Raji (cell line): Measurements from ENCODE around the gene FARP1.

Source experiments
- POLR2A ChIP-seq: IDR thresholded peaks from 2 replicates; pipeline ENCODE4 v1.6.1; 2011; ENCODE audit warnings: low read depth, low read length, control low read depth; ENCODE audit not compliant: insufficient read depth

The FARP1 gene

GRCh38 chr13:98265692-98266551 is 123.0 kb downstream of the FARP1 start:
- TF ChIP-seq POLR2A = no peak

DNA sequence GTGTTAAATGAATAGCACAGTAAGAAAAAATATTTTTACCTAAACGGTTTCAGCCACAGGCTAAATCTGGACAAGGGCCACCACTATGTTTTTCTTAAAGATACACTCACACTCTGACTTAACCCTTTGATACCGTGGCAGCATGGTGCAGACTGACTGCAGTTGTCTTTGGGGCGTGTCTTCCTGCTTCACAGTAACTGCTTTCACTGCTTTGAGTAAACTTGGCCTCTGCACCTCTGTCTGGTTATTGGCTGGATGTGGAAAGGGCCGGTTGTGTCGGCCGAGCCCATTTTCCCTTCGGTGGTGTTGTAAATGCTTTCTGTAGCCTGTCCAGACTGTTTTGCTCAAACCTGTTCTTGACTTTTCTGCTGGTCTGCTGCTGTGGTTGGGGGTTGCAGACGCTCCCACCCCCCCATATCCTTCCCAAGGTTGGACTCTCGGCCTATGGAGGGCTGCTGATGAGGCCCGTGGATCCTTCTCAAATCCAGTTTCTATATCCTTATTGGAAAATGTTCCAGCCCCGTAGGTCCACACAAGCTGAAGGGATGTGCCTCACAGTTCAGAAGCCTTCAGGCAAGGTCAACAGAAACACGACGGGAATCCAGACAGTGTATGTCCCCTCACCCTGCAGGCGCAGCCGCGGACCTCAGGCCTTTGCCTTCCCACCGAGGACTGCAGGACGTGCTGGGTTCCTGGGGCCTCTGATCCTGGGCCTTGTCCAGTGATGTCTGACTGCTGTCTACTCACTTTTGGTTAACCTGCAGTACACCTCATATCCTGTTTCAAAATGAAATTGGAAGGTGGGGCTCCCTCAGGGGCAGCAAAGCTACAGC is 124.4 kb downstream of the FARP1 start:
- TF ChIP-seq POLR2A = no peak

DNA sequence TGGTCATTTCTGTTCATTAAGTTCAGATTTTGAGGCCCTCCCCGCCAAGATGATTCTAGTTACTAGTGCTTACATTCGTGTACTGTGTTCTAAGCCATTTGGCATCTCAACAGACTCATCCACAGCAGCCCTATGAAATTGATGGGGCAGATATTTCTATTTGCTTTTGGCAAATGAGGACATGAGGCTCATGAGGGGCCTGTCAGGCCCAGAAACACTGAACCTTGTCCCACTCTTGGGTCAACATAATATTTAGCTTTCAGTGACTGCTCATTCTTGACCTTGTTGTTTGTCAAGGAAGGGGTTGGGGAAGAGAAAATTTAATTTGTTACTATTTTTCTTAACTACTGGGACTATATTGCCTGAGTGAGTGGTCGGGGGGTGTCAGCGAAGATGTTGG is 126.5 kb downstream of the FARP1 start:
- TF ChIP-seq POLR2A = no peak

DNA sequence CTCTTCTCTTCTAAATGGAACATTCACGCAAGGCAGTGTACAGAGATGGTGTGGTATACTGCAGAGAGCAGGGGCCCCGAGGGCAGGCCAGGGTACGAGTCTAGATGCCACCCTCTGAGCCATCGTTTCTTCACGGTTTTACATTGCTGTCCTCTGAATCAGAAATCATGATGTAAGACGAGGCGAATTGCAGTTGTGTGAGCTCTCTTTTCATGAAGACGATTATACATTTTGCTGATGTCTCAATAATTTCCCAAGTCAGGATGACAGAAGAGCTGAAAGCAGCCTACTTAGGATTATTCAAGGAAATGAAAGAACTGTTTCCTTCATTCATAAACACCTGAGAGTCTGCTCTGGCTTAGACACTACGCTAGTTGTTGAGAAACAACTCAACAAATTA is 127.9 kb downstream of the FARP1 start:
- TF ChIP-seq POLR2A = no peak

DNA sequence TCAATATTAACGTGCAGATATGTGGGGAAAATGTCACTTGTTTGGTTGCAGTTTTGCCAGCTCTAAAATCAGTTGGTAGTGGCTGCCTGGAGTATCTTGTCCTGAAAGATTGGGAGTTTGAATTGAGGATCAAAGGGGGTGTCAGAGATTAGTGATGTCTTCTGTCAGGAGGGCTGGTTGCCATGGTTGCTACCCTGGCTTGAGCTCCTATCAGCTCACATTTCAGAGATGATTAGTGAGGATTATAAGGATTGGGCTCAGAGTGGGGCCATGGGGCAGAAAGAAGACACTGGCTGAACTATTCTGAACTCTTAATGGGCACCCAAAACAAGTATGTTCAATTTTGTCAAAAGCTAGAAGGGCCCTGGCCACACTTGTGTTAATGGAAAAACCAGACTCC is 129.7 kb downstream of the FARP1 start:
- TF ChIP-seq POLR2A = no peak

DNA sequence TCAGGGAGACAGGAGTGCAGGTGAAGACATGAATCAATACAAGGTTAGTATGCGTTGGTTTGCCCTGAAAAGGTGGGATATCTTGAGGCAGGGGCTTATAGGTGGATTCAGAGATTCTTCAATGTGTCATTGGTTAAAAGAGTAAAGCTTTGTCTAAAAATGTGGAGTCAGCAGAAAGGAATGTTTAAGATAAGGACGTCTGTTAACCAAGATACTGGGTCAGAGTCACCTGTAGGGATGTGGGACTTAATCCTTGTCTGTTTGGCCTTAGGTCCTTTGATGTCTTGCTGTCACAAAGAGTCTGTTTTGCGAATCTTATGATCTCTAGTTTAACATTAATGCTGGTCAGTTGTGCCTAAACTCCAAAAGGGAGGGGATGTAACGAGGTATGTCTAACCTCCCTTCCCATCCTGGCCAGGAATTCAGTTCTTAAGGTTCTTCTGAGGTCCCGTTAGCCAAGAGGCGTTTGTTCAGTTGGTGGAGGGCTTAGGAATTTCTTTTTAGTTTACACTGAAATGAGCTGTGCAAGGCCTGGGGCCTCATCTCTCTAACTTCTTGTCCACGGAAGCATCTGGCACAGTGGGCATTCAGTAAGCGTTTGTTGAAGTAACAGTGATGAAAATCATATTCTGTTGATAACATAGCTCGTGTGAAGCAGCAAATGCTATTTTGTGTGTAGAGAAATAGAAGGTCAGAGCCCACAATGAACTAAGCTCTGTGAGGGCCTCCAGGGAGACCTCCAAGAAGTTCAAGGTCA is 130.4 kb downstream of the FARP1 start:
- no peak for TF ChIP-seq POLR2A

DNA sequence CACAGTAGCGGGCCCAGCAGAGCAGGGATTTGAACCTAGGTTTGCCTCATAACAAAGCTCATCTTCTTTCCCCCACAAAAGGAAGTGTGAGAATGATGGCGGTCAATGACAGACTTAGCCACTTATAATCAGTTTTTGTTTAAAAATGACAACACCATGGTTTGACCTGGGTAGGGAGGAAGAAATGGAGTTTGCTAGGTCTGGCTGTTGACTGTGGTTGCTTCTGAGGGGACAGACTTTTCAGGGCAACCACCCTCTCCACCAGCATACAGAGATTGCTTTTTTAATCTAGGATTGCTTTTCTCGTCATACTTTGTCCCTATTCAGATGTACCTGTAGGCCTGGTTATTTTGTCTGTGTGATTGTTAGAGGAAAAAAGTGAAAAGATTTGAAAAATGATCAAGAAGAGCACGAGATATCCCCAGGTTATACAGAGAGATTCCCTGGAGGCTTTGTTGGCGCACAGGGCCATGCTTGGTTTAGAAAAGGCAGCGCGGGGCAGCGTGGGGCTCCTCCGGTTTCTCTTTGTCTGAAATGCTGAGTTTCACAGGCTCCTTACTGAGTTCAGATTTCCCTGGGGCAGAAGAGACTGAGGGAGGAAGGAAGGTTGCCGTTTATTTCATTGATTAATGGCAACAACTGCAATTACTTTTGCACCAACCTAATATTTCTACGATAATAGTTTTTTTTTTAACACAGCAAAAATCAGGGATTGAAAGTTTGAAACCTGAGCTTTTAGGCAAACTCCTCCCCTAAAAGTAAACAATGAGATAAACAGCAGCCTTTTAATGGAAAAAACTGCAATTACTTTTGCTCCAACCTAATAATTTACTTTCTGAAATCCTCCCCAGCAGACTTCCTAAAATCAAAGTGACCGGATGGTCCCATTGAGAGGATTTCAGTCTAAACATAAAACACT is 131.2 kb downstream of the FARP1 start:
- TF ChIP-seq POLR2A = no peak

DNA sequence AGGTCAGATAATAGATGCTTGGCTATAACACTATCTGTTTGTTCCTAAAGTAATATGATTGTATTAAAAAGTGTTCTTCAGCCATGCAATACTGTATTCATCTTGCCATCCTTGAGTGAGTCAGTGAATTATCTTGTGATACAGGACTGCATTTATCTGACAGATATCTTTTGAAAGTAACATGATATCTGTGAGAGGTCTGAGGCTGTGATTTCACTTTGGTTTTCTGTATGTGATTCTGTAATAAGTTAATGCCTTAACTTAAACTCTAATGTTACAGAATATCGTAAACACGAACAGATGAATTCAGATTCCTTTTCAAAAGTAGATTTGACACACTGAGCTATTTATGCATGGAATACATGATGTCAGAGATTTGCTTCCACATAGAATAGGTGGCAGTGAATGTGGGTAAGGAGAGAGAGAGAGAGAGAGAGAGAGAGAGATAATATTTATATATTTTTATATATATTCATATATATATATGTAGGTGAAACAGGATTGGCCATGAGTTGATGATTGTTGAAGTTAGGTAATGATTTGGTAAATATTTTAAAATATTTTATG is 132.1 kb downstream of the FARP1 start:
- no peak for TF ChIP-seq POLR2A

- no peak for TF ChIP-seq POLR2A
Observed at GRCh38 chr13:98275681-98276171, 132.8 kb downstream of the FARP1 start.

- no peak for TF ChIP-seq POLR2A
Observed at GRCh38 chr13:98276486-98276885, 133.6 kb downstream of the FARP1 start.

DNA sequence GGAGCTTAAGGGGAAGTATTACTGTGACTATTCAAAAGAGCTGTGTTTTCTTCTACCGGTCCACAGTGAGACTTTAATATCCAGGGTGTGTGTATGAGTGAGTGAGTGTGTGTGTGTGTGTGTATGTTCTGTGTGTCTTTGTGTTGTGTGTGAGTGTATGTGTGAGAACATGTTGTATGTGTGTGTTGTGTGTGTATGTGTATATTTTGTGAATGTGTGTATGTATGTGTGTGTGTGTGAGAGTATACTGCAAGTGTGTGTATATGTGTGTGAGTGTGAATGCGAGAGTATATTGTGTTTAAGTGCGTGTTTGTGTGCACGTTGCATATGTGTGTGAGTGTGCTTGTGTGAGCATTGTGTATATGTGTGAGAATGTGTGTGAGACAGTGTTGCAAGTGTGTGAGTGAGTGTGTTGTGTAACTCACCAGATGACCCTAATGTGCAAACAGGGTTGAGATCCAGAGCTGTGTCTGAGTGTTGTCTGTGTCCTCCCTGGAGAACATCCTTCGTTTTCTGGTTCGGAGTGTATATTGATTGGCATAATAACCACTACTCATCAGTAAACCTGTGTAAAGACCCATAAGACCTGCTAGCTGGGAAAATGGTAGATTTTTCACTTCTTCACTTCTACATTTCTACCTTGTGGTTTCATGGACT is 135.3 kb downstream of the FARP1 start:
- no peak for TF ChIP-seq POLR2A

DNA sequence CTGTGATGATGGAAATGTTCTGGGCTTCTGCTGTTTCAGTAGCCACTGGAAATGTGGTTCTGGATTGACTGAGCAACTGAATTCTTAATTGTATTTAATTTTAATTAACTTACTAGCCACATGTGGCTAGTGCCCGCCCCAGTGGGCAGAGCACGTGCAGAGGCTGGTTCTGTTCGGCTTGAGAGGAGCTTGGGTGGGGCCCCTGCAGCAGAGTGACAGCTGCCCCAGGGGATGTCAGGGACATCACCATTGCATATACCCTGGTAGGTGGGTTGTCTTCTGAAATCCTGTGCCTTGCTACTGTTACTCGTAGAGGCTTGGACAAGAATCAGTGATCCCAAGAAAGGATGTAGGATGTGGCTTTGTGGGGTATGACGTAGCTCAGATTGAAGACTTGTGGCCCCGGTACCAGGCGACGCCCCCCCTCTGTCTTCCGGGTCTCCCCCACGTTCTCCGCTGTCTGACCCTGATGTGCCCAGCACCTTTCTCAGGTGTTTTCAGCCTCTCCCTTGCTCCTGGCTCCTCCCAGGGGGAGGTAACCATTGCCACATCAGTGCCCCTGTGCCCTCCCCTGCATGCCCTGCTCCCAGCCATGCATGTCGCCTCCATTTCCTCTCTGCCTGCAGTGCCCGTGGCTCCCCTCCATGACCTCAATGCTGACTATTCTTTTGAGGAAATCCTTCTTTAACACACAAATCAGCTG is 136.7 kb downstream of the FARP1 start:
- TF ChIP-seq POLR2A = no peak

DNA sequence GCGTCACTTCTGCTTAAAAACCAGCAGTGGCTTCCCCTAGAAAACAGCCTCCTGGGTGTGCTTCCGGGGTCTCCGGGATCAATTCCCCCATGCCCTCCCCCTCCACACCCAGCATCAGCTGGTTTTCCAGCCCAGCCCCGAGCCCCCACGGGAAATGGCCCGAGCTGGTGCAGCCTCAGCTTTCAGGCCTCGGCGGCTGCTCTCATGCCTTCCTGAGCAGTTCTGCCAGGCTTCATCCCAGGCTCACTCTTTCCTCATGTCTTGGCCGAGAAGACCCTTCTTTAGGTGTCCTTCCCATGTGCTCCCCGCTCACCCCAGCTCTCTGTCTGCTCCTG is 137.2 kb downstream of the FARP1 start:
- no peak for TF ChIP-seq POLR2A

GRCh38 chr13:98284679-98285078 is 141.8 kb downstream of the FARP1 start:
- TF ChIP-seq POLR2A = no peak
